ENCODE measurements around the gene TMEM143. TPM values are rescaled to one million over a fixed set of nuclear protein-coding genes. Genes with fewer than 3 reads are reported as not detected.
A peak's percentile ranks its signal among the peaks of the same experiment; 100 is the strongest.

TMEM143 gene
- total RNA-seq, 2 donors from 2014 or later = 14.5 to 16.1 TPM

DNA sequence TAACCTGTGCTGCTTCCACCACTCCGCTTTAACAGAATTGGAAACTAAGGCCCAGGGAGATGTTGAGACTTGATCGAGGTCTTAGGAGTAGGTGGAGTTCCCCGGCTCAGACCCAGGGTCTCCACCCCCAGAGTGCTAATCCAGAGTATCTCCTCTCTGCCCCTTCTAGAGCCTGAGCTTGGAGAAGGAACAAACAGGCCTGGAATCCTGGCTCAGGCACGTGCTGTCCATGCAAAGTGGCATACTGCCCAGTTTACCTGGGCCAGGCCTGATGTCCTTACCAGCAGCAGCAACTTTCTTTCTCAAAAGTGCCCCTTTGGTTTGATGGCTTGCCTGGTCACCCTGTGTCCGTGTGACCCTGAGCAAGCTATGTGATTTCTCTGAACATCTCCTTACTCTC lies 4.1 kb upstream of the TMEM143 start:
- TF ChIP-seq, protein P1, sequence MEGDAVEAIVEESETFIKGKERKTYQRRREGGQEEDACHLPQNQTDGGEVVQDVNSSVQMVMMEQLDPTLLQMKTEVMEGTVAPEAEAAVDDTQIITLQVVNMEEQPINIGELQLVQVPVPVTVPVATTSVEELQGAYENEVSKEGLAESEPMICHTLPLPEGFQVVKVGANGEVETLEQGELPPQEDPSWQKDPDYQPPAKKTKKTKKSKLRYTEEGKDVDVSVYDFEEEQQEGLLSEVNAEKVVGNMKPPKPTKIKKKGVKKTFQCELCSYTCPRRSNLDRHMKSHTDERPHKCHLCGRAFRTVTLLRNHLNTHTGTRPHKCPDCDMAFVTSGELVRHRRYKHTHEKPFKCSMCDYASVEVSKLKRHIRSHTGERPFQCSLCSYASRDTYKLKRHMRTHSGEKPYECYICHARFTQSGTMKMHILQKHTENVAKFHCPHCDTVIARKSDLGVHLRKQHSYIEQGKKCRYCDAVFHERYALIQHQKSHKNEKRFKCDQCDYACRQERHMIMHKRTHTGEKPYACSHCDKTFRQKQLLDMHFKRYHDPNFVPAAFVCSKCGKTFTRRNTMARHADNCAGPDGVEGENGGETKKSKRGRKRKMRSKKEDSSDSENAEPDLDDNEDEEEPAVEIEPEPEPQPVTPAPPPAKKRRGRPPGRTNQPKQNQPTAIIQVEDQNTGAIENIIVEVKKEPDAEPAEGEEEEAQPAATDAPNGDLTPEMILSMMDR (IDR thresholded peaks at IDR 0.05) = no peak
- no peak for TF ChIP-seq POLR2A (IDR thresholded peaks at IDR 0.05)
- Histone ChIP-seq H3K27me3 (no peaks in the 10 kb centered on the region), H3K9me3 (no peaks in the 10 kb centered on the region), H3K4me1 (peaks cover 29% of the 10 kb centered on the region), H3K27ac (peak overlapping the region in 2 of 4 donors; percentile 18 to 40), H3K4me3 (no peak overlapping the region), H3K36me3 (replicated peaks in 1 of 2; ENCODE audit: insufficient read depth in 1 of 2, low read depth in 2 of 2) (no peaks in the 10 kb centered on the region)
- 58 to 71% methylated on average over 2 to 5 of the region's 5 CpGs for WGBS, 2 donors
- peak in 3 of 4 donors; percentile 55 to 67 (median 63) for DNase-seq
- no peak for ATAC-seq
- intact Hi-C loops (cut with DNase I) = no loop called here

DNA sequence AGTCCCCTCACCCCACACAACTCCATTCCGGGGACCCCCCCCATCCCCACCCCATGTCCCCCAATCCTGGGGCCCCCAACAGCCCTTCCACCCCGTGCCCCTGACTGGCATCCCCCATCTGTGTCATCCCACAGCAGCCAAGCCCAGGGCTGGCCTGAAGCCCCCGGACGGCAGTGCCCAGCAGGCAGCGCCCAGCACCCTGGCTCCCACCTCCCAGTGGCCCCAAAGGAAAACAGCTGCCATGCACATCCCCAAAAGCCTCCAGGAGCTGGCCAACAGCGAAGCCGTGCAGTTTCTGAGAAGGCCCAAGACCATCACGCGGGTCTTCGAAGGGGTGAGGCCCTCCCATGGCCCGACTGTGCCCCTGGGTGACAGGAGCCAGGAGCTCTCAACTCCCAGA lies 1.9 kb upstream of the TMEM143 start:
- Histone ChIP-seq H3K27me3 (no peaks in the 10 kb centered on the region), H3K4me1 (peaks cover 29% of the 10 kb centered on the region), H3K4me3 (no peak overlapping the region), H3K36me3 (replicated peaks in 1 of 2; ENCODE audit: insufficient read depth in 1 of 2, low read depth in 2 of 2) (no peaks in the 10 kb centered on the region), H3K27ac (no peak overlapping the region), H3K9me3 (no peaks in the 10 kb centered on the region)
- DNase-seq (no peak), ATAC-seq (no peak)
- TF ChIP-seq, protein P1 (IDR thresholded peaks at IDR 0.05) = no peak
- no peak for TF ChIP-seq POLR2A (IDR thresholded peaks at IDR 0.05)
- 93 to 100% methylated on average over 1 to 11 of the region's 11 CpGs for WGBS, 2 donors
- intact Hi-C loops (cut with DNase I) = no loop called here

DNA sequence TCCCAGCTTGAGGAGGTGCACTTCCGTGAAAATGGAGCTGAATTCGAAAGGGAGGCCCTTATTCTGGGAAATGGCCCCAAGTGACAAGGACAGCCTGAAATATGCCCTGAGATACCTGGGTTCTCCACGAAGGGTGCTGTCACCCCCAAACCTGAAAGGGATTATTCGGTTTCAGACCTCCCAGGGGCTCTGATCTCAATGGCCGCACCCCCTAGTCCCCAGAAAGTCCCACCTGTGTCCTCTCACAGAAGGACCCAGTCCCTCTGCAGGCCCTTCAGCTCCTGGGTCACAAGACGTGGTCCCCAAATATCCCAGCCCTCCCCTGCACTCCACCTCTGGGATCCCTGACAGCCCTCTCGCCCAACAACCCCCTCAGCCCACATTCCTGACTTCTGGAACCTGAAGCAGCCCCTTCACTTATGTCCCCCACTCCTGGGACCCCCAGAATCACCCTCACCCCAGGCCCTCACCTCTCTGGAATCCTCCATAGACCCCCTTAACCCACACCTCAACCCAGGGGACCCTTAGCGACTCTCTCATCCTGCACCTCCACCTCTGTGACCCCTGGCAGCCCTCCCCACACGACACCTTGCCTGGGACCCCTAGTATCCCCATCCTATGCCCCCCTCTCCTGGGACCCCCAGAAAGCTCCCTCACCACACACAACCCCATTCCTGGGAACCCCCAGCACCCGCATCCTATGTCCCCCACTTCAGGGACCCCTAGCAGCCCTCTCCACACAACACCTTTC lies 1.0 kb upstream of the TMEM143 start:
- Histone ChIP-seq H3K4me1 (peaks cover 29% of the 10 kb centered on the region), H3K9me3 (no peaks in the 10 kb centered on the region), H3K27me3 (no peaks in the 10 kb centered on the region), H3K27ac (peak overlapping the region; percentile 87 to 97 (median 92)), H3K36me3 (replicated peaks in 1 of 2; ENCODE audit: insufficient read depth in 1 of 2, low read depth in 2 of 2) (no peaks in the 10 kb centered on the region), H3K4me3 (no peak overlapping the region)
- TF ChIP-seq, protein P1 (IDR thresholded peaks at IDR 0.05) = no peak
- no peak for TF ChIP-seq POLR2A (IDR thresholded peaks at IDR 0.05)
- ATAC-seq (no peak), DNase-seq (no peak)
- intact Hi-C loops (cut with DNase I) = no loop called here
- WGBS, 2 donors = 56 to 89% methylated on average over 6 to 9 of the region's 10 CpGs

DNA sequence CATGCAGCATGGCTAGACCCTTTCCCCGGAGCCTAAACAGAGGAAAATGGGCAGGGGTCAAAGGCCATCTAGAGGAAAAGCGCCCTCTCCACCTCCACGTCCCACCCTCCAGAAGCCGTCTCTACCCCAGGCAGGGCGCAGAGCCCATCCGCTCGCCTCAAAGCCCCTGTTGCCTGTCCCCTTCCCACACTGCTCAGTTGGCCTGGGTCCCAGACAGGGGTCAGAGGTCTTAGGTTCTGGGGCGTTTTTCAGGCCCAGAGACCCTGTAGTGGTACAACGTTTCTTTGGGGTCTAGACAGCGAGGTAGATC lies 285 bp downstream of the TMEM143 start:
- H3K27me3 ChIP-seq = no peaks in the 10 kb centered on the region
- 0 to 4% methylated on average over 3 to 10 of the region's 10 CpGs for WGBS, 2 donors
- H3K36me3 ChIP-seq (replicated peaks in 1 of 2; ENCODE audit: insufficient read depth in 1 of 2, low read depth in 2 of 2) = no peaks in the 10 kb centered on the region
- no peak overlapping the region for H3K4me3 ChIP-seq
- no peaks in the 10 kb centered on the region for H3K9me3 ChIP-seq
- H3K27ac ChIP-seq = peak overlapping the region; percentile 87 to 97 (median 92)
- intact Hi-C loops (cut with DNase I) = no loop called here
- no peak for TF ChIP-seq POLR2A (IDR thresholded peaks at IDR 0.05)
- ATAC-seq (peak; percentile 6), DNase-seq (no peak)
- H3K4me1 ChIP-seq = peaks cover 21% of the 10 kb centered on the region

DNA sequence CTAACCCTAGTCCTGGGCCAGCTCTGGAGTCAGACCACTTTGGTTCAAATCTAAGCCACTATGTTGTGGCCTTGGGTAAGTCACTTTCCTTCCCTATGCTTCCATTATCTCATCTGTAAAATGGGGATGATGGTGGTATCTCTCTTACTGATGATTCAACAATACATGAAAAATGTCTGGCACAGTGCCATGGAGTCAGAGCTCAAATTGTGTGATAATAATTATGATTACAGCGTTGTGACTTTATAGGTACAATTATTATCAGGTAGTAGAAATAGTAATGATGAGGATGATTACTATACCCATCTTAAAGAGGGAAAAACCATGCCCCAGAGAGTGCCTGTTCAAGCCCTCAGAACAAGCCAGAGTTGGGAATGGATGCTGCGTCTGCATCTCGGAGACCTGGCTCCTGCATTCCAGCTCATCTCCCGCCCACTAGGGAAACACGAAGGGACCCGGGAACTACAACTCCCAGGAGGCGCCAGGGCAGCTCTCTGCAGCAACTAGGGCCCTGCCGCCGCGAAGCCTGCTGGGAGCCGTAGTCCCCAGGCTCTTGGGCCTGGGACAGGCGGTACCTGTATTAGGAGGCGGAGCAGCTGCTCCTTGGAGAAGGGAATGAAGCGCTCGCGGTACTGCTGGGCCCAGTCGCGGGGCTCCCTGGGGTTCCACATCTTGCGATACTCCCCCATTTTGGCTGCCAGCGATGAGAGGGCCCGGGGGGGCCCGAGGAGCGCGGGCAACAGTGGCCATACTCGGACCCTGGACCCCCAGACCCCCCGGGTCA lies 832 bp downstream of the TMEM143 start:
- Histone ChIP-seq H3K27ac (peak overlapping the region; percentile 87 to 97 (median 92)), H3K36me3 (replicated peaks in 1 of 2; ENCODE audit: insufficient read depth in 1 of 2, low read depth in 2 of 2) (no peaks in the 10 kb centered on the region), H3K4me1 (peaks cover 17% of the 10 kb centered on the region), H3K9me3 (no peaks in the 10 kb centered on the region), H3K4me3 (no peak overlapping the region), H3K27me3 (no peaks in the 10 kb centered on the region)
- peak; percentile 95 to 98 (median 98) for DNase-seq
- TF ChIP-seq, protein P1 (IDR thresholded peaks at IDR 0.05) = peak in 3 of 7 experiments; percentile 27 to 42 (median 36)
- peak in 2 of 3 donors; percentile 61 to 63 for TF ChIP-seq POLR2A (IDR thresholded peaks at IDR 0.05)
- ATAC-seq = peak; percentile 79
- intact Hi-C loops (cut with DNase I) = no loop called here
- 3 to 8% methylated on average over 10 to 23 of the region's 26 CpGs for WGBS, 2 donors

Data from body of pancreas (tissue), 4 donors.